Gastroesophageal sphincter (tissue), 3 donors: ENCODE data around the gene CLCN4.

Experiments used
- CTCF ChIP-seq, 4 experiments: fragments of 200-600 bp in 2 of 4; fragments of 450-650 bp in 2 of 4; sonication (generic) in 1 of 4; IDR thresholded peaks; one replicate each; pipeline ENCODE4 v1.5.1; 2017 to 2019; ENCODE audit warnings: antibody characterized with exemption in 4 of 4, mild to moderate bottlenecking in 2 of 4, moderate library complexity in 2 of 4
- POLR2A ChIP-seq, 2 donors: fragments of 450-650 bp; IDR thresholded peaks; one replicate each; pipeline ENCODE4 v1.6.1; 2017; ENCODE audit warnings: antibody characterized with exemption in 2 of 2, mild to moderate bottlenecking in 2 of 2, moderate library complexity in 1 of 2
- POLR2AphosphoS5 ChIP-seq: sonication (generic); formaldehyde crosslinking; IDR thresholded peaks from one replicate; pipeline ENCODE4 v1.6.1; 2017; ENCODE audit warnings: antibody characterized with exemption

DNA sequence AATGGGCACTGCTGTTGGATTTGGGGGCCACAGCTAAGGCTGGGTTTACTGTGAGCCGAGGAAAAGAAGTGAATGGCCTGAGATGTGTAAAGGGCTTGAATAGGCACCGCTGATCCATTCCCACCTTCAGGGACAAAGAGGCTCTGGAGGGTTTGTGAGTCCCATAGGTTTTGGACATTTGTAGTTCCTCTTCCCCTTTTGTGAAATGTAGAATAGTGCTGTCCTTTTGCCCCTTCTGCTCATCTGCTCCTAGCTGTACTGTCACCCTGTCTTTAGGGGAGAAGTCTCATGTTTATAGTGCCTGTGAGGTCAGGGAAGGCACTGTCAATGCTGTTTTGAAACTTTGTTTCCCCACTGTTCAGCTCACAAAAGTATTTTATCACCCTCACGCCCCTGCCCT, 26.4 kb upstream of the CLCN4 start:
- TF ChIP-seq CTCF (IDR thresholded peaks at IDR 0.05) (no peak), POLR2AphosphoS5 (no peak), POLR2A (IDR thresholded peaks at IDR 0.05) (no peak)
